Suppressor macrophage treated with lipopolysaccharide for 4 hours (primary cell): ENCODE measurements around the gene ZNF793.

Source experiments
- DNase-seq: peaks from one replicate; pipeline ENCODE4 v3.0.0-alpha.2; 2020

The ZNF793 gene

GRCh38 chr19:37506387-37507166 is at the start of gene ZNF793:
ZNF793 (plus strand) TSS chr19:37506939; CDS start chr19:37523440, 16,501 bp downstream.
- DNase-seq: peak; percentile 11

- no peak for DNase-seq
Measured at GRCh38 chr19:37466277-37466797, 40.4 kb upstream of the ZNF793 start.

GRCh38 chr19:37466798-37467607 is 39.7 kb upstream of the ZNF793 start, which contains the start of gene ZNF569:
ZNF569 (minus strand) TSS chr19:37467444; CDS start chr19:37444921, 22,523 bp downstream.
- DNase-seq: peak; percentile 83

- DNase-seq: no peak
Measured at GRCh38 chr19:37467608-37468090, 39.1 kb upstream of the ZNF793 start.

- peak; percentile 87 for DNase-seq
Measured at GRCh38 chr19:37468961-37469777, 37.6 kb upstream of the ZNF793 start, which contains the start of gene ZNF570. ZNF570 (plus strand) TSS chr19:37469356; CDS start chr19:37470355, 999 bp downstream.

- DNase-seq: no peak
Measured at GRCh38 chr19:37470216-37470615, 36.5 kb upstream of the ZNF793 start.

GRCh38 chr19:37472165-37472564 is 34.6 kb upstream of the ZNF793 start:
- DNase-seq: no peak

- no peak for DNase-seq
Measured at GRCh38 chr19:37484406-37485168, 22.2 kb upstream of the ZNF793 start.

- DNase-seq: no peak
Measured at GRCh38 chr19:37492213-37492612, 14.5 kb upstream of the ZNF793 start.

- DNase-seq: no peak
Measured at GRCh38 chr19:37505958-37506386, 767 bp upstream of the ZNF793 start.

GRCh38 chr19:37507167-37507464 is 377 bp downstream of the ZNF793 start:
- no peak for DNase-seq

GRCh38 chr19:37511186-37511585 is 4.4 kb downstream of the ZNF793 start:
- DNase-seq: no peak

- no peak for DNase-seq
Measured at GRCh38 chr19:37511821-37512220, 5.1 kb downstream of the ZNF793 start.

- DNase-seq: no peak
Measured at GRCh38 chr19:37513397-37513796, 6.7 kb downstream of the ZNF793 start.

- DNase-seq: no peak
Measured at GRCh38 chr19:37519890-37520289, 13.2 kb downstream of the ZNF793 start.

GRCh38 chr19:37537391-37537947 is 30.7 kb downstream of the ZNF793 start:
- no peak for DNase-seq

- DNase-seq: peak; percentile 72
Measured at GRCh38 chr19:37551129-37551993, 44.6 kb downstream of the ZNF793 start.

GRCh38 chr19:37563518-37563917 is 56.8 kb downstream of the ZNF793 start:
- DNase-seq: no peak

GRCh38 chr19:37564624-37565369 is 58.1 kb downstream of the ZNF793 start:
- no peak for DNase-seq

GRCh38 chr19:37565370-37565669 is 58.6 kb downstream of the ZNF793 start:
- no peak for DNase-seq
